ENCODE measurements around the gene EXOC4. TPM values are rescaled to one million over a fixed set of nuclear protein-coding genes. Genes with fewer than 3 reads are reported as not detected.

Gene EXOC4
- total and polyA plus RNA-seq, 2 of the 8 experiments (the other 6 are each of a cell fraction or from before 2014, with no cell fraction given): 27.0 to 67.3 TPM

GRCh38 chr7:133934977-133935330 lies 682.1 kb downstream of the EXOC4 start:
- FAIRE-seq (no peak), DNase-seq (ENCODE audit: low read depth in 1 of 2, low spot score in 2 of 2) (no peak)
- Histone ChIP-seq H3K79me1 (ENCODE audit: low read depth, low read length) (no peaks in the 10 kb centered on the region), H3K4me3 (ENCODE audit: extremely low read depth in 1 of 4, insufficient read depth in 2 of 4, low read depth in 3 of 4, low read length in 4 of 4) (no peak overlapping the region), H2AK5ac (ENCODE audit: low read depth, low read length) (peak overlapping the region; percentile 18; the same call in 1 of the 2 replicates), H3K4me2 (ENCODE audit: insufficient read depth in 1 of 2, low read depth in 2 of 2, low read length in 2 of 2) (no peak overlapping the region), H2BK15ac (ENCODE audit: low read length) (no peak overlapping the region; the same call in 1 of the 2 replicates), H3K4ac (replicated peaks; ENCODE audit: insufficient read length, low read depth, low read length) (no peak overlapping the region), H3K23me2 (ENCODE audit: low read depth, low read length) (no peaks in the 10 kb centered on the region), H2BK20ac (ENCODE audit: low read length) (peak overlapping the region; percentile 62; the same call in 1 of the 2 replicates), H3K56ac (replicated peaks; ENCODE audit: insufficient read length, low read depth, low read length) (no peak overlapping the region), H3K79me2 (ENCODE audit: control insufficient read depth in 1 of 2, insufficient read depth in 2 of 2, low read length in 2 of 2) (no peaks in the 10 kb centered on the region), H2AFZ (ENCODE audit: low read length) (no peak overlapping the region), H4K5ac (ENCODE audit: insufficient read length, low read depth, low read length) (no peak overlapping the region), H3K27ac (ENCODE audit: low read depth, low read length) (no peak overlapping the region), H4K8ac (ENCODE audit: extremely low read depth, insufficient read depth, low read length) (no peak overlapping the region), H3K9ac (replicated peaks in 1 of 4; ENCODE audit: extremely low read depth in 1 of 4, low read depth in 3 of 4, low read length in 3 of 4) (peak overlapping the region in 1 of 4 experiments; percentile 7; a peak in 2 of 7 replicates), H3K23ac (ENCODE audit: insufficient read length) (no peak overlapping the region), H4K91ac (replicated peaks; ENCODE audit: insufficient read length, low read length) (no peak overlapping the region), H3K9me3 (ENCODE audit: insufficient read depth in 2 of 2, low read depth in 1 of 2, low read length in 1 of 2) (no peaks in the 10 kb centered on the region), H4K20me1 (replicated peaks in 1 of 2; ENCODE audit: control insufficient read depth in 1 of 2, insufficient read depth in 2 of 2, low read length in 2 of 2) (no peaks in the 10 kb centered on the region), H3K27me3 (replicated peaks in 1 of 4; ENCODE audit: control insufficient read depth in 3 of 4, extremely low read depth in 1 of 4, insufficient read depth in 3 of 4, low read length in 3 of 4) (no peaks in the 10 kb centered on the region), H3K14ac (ENCODE audit: insufficient read length) (no peak overlapping the region), H2BK12ac (ENCODE audit: low read depth, low read length) (0 out of 2 replicates have a peak overlapping the region, but pooled peaks have one; percentile 52), H3K4me1 (replicated peaks in 1 of 4; ENCODE audit: control insufficient read depth in 3 of 4, insufficient read depth in 4 of 4, low read length in 3 of 4) (peaks cover 1 to 25% (median 9%) of the 10 kb centered on the region in 4 experiments; a peak in 5 of 7 replicates), H3K36me3 (ENCODE audit: control insufficient read depth in 2 of 4, insufficient read depth in 4 of 4, low read length in 3 of 4) (no peaks in the 10 kb centered on the region; a peak in 1 of 8 replicates), H2BK5ac (ENCODE audit: low read depth, low read length) (peak overlapping the region; percentile 60; the same call in 1 of the 2 replicates), H2BK120ac (replicated peaks; ENCODE audit: low read depth, low read length) (no peak overlapping the region), H3K18ac (ENCODE audit: extremely low read depth, low read length) (no peak overlapping the region)
- ChIA-PET POLR2A (ENCODE audit: partially characterized antibody) (no interaction called here), CTCF (ENCODE audit: partially characterized antibody) (interaction anchor here (1.1 to 1.4 kb wide), 2 partner anchors 10 to 11 kb away, joined by 3 to 4 read pairs; no protein-coding TSS in a partner anchor)
- 89% methylated on average over 2 of the region's 2 CpGs; no CpG with 5 or more reads in 1 of the 2 experiments for WGBS, 2 experiments (ENCODE audit: extremely low coverage in 1 of 2, insufficient coverage in 1 of 2, insufficient read length in 1 of 2, insufficient replicate concordance in 2 of 2, low coverage in 1 of 2, low lambda C conversion rate in 2 of 2, missing lambda C conversion rate in 1 of 2)
- no peak for TF ChIP-seq SP2 (IDR thresholded peaks at IDR 0.05; ENCODE audit: low read length)
- peak in 1 of 3 experiments; percentile 9; a peak in 1 of 4 replicates for TF ChIP-seq CTCF (IDR thresholded peaks at IDR 0.05; ENCODE audit: control extremely low read depth in 1 of 3, insufficient read depth in 1 of 3, low read depth in 1 of 3, low read length in 3 of 3)
